ENCODE measurements around the gene UMPS.

DNA sequence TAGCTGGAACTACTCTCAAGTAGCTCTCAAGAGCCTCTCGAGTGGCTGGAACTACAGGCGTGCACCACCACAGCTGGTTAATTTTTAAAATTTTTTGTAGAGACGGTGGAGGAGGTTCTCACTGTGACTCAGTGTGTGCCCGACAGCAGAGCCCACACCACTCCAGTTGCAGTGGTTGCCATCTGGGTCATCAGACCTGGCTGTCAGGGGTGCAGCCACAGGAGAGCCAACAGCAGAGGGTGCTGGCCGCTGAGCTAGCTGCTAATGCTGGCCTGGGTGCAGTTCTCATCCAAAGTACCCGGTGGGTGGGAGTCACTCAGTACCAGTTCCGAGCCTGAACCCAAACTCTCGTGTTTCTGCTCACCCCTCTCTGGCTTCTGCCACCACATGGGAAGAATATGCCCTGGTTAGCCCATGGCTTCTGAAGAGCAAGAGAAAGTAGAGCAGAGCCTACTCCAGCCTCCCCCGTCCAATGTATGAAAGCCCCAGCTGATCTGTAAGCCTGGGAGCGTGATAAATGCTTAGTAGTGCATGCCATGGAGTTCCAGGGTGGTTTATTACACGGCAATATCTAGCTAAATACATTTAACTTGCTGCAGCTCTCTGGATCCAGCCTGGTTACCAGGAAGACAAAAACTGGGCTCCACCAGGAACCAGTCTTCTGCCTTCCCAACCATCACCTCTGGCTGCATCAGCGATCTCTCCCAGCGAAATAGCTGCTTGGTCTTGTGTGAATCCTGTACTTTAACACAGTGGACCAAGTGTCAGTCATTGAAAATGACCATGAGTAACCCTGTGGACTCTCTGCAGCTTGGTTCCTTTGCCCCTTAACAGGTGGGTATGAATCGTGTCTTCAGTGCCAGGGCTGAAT lies 17.1 kb downstream of the UMPS start:
- TF ChIP-seq, protein P1, sequence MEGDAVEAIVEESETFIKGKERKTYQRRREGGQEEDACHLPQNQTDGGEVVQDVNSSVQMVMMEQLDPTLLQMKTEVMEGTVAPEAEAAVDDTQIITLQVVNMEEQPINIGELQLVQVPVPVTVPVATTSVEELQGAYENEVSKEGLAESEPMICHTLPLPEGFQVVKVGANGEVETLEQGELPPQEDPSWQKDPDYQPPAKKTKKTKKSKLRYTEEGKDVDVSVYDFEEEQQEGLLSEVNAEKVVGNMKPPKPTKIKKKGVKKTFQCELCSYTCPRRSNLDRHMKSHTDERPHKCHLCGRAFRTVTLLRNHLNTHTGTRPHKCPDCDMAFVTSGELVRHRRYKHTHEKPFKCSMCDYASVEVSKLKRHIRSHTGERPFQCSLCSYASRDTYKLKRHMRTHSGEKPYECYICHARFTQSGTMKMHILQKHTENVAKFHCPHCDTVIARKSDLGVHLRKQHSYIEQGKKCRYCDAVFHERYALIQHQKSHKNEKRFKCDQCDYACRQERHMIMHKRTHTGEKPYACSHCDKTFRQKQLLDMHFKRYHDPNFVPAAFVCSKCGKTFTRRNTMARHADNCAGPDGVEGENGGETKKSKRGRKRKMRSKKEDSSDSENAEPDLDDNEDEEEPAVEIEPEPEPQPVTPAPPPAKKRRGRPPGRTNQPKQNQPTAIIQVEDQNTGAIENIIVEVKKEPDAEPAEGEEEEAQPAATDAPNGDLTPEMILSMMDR (conservative IDR thresholded peaks at IDR 0.05; ENCODE audit: low read depth, low read length), result no peak
- TF ChIP-seq NFE2L2 (IDR thresholded peaks at IDR 0.05; ENCODE audit: low read depth, low read length) (no peak), CHD1 (IDR thresholded peaks at IDR 0.05; ENCODE audit: low read depth, low read length) (no peak), RAD21 (IDR thresholded peaks at IDR 0.05; ENCODE audit: low read length) (no peak), POLR2A (IDR thresholded peaks at IDR 0.05; ENCODE audit: low read depth, low read length) (no peak), RFX5 (IDR thresholded peaks at IDR 0.05; ENCODE audit: low read depth, low read length) (no peak), FOS (IDR thresholded peaks at IDR 0.05; ENCODE audit: low read depth, low read length) (no peak), MAZ (IDR thresholded peaks at IDR 0.05; ENCODE audit: borderline replicate concordance, low read depth, low read length) (no peak)
- TF ChIP-seq, protein P2, sequence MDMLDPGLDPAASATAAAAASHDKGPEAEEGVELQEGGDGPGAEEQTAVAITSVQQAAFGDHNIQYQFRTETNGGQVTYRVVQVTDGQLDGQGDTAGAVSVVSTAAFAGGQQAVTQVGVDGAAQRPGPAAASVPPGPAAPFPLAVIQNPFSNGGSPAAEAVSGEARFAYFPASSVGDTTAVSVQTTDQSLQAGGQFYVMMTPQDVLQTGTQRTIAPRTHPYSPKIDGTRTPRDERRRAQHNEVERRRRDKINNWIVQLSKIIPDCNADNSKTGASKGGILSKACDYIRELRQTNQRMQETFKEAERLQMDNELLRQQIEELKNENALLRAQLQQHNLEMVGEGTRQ (IDR thresholded peaks at IDR 0.05; ENCODE audit: low read depth, low read length), result no peak
